GM21526 (cell line): Measurements from ENCODE around the gene GIGYF2.
"Not testable (repeated sequence)": the region's sequence is repeated elsewhere in the genome, so short reads cannot be mapped to it uniquely, and the experiment has no call there.

Source experiments
- ATAC-seq: cut with Tn5 transposase; IDR thresholded peaks from one replicate; pipeline ENCODE4 v1.9.1; 2021; ENCODE audit warnings: moderate library complexity; ENCODE audit not compliant: unreplicated experiment, low FRiP score

The GIGYF2 gene

DNA sequence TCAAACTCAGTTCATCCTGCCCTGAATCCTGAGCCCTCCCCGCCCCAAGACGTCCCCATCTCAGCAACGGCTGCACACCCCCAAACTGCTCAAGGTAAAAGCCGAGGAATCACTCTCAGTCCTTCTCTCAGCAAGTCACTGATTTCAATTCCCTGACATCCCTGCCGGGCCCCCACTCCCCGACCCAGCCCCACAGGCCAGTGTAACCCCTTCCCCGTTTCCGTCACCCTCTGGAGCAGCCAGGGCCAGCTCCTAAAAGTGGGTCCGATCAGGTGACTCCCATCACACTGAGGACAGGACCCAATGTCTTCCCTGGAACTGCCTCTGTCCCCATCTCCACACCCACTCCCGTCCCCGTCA lies 193.4 kb downstream of the GIGYF2 start:
- no peak for ATAC-seq

- no peak for ATAC-seq
These were observed 193.9 kb downstream of the GIGYF2 start for GRCh38 chr2:232890896-232891601.

GRCh38 chr2:232891621-232892071 lies 194.5 kb downstream of the GIGYF2 start:
- ATAC-seq: no peak

DNA sequence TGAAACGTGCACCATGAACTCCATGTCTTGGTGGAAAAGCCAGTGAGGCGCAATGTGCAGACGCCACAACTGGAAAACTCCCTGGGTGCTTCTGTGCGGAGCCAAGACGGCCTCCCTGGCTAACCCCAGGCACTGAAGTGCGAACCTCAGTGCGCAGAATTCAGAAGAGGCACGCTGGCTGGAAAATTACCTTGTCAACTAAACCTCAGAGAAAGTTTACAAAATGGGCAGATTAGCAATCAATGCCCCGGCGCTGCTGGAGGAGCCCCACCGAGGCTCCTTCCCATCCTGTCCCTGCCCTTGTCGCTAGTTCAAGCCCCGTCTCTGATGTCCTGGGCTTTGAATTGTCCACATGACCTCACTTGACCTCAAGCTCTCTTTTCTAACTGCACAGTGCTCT lies 195.1 kb downstream of the GIGYF2 start:
- no peak for ATAC-seq

DNA sequence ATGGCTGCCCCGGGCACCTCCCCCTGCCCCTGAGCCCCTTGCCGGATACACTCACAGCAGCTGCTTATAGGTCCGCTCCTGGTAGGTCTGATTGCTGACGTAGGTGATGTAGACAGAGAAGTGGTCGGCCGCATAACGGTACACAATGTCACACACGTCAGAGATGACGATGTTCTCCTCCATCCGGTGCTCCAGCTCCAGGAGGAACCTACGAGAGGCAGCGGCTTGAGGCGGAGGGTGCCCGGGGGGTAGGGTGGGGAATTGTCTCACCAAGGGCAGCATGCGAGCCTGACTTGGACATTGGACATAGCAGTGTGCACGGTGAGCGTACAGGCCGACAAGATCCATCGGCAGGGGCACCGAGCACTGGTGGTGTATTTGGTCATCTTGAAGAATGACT lies 195.7 kb downstream of the GIGYF2 start:
- ATAC-seq: no peak

DNA sequence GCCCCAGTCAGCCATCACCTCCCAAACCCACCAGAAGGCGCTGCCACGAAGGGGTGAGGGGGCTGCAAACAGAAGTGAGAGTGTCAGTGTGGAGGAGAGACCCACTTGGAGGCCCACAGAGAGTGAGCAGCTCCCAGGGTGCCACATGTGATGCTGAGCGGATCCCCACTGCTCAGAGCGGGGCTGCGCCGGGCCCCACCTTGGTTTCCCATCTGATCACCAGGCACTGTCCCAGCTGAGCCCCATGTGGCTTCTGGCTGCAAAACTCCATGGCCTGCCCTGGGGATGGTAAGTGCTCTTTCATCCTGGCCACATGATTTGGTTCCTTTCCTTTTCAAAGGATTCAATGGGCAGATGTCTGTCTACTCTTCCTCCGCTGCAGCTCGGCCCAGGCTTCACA lies 196.7 kb downstream of the GIGYF2 start:
- no peak for ATAC-seq

- no peak for ATAC-seq
These were observed 197.1 kb downstream of the GIGYF2 start for GRCh38 chr2:232894251-232894650.

DNA sequence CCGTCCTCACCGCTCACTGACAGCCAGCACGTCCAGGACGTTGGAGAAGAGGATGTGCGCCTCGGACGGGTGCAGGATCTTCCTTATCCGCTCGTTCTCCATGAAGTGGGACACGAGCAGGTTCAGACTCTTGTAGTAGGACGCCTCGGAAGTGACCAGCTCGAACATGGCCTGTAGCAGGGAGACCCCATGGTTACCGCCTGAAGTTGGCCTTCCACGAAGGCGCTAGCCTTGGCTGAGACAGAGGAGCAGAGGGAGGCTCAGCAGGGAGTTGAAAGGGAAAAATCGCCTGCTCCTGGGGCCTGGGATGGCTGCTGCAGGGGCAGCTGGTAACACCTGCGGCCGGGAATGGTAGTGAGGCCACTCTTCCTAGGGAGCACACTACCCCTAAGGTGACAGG lies 197.6 kb downstream of the GIGYF2 start:
- ATAC-seq: no peak

- no peak for ATAC-seq
These were observed 199.0 kb downstream of the GIGYF2 start for GRCh38 chr2:232896111-232896510.

DNA sequence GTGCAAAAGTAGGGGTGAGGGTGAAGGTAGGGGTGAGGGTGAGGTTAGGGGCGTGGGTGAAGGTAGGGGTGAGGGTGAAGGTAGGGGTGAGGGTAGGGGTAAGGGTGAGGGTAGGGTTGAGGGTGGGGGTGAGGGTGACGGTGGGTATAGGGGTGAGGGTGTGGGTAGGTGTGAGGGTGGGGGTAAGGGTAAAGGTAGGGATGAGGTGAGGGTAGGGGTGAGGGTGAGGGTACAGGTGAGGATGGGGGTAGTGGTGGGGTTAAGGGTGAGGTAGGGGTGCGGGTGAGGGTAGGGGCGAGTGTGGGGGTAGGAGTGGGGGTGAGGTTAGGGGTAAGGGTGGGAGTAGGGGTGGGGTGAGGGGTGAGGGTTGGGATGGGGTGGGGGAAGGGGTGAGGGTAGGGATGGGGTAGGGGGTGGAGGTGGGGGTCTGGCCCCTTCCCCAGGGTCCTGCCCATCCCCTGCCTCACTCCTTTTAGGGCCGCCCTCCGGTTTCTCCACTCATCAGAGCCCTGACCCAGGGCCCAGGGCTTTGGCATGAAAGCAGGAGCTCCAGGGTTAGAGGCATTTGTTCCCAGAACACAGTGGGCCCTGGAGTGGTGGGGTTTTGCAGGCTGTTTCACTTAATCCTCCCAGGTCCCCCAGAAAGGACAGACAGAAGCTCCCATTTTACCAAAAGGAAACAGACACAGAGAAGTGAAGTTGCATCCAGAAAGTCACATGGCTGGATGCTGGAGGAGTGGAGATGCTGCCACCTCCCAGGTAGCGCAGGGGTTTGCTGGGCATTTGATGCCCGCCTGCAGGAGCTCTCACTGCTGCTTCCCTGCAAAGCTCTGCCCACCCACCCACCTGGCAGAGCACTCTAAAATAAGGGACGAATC lies 199.8 kb downstream of the GIGYF2 start:
- ATAC-seq: no peak

GRCh38 chr2:232897598-232898408 lies 200.7 kb downstream of the GIGYF2 start:
- no peak for ATAC-seq

DNA sequence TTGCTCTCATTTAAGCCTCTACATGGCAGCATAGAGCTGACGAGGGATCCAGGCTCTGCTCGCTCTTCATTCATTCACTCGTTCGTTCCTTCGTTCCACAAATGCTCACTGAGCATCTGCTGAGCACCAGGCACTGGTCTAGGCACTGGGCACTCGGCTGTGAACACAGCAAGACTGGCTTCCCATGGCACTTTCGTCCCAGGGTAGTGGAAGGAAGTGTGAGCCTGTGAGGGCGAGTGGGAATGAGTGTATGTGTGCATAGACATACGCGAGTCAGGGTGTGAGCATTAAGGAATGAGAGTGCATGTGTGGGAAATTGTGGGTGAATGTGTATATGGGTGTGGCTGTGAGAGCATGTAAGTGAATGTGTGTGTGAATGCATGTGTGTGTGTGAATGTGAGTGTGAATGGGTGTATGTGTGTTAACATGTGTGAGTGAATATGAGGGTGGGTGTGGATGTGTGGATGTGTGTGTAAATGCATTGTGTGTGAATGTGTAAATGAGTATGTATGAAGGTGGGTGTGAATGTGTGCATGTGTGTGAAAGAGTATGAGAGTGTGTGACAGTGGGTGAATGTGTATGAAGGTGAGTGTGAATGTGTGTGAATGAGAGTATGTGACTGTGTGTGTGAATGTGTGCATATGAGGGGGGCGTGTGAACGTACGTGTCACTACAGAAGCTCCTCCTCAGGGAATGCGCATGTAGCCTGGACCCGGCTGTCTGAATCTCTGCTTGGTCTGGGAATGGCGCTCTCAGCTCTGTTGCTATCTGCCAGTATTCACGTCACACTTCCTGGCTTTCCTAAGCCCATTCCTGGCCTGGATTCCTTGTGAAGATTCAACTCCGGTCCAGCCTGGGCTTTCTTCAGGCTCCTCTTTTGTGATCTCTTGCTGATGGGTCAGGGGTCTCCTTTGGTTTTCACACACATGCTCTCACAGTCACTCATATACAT lies 201.7 kb downstream of the GIGYF2 start:
- ATAC-seq: no peak

DNA sequence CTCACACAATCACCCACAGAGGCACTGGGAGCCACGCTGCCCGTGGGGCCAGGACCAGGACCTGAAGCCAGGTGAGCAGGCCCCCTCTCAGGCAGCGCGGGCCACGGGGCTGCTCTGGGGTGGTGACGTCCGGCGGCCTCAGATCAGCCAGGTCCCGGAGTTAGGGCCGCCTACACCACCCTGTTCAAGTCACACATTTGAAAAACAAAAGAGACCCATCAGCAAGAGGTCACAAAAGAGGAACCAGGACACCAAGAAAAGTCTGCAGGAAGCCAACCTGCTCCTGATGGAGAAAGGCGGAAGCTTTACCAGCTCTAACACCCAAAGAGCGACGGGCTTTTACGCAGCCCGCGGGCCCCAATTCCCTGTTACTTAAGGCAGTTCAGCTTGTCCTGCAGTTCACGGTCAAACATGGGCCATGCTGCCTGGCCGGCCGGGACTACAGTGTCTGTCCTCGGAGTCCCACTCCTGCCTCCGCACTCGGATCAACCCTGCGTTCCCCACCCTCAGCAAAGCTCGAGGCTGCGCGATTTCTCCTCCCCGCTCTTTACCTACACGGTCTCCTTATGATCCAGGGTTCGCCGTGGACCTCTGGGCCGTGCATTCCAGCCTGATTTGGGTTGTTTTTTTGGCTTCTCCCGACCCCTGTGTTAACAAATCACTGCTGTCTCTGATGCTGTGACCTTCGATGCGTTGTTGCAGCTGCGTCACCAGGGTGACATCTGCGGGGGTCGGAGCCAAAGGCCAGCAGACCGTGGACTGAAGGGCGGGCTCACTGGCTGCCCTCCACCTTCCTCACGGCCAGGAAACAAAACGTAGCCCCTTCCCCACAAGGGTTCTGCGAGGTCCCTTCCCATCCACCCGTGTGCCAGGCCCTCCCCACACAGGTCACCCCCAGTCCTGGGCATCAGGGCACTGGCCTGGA lies 203.9 kb downstream of the GIGYF2 start:
- no peak for ATAC-seq

GRCh38 chr2:232901736-232902578 lies 204.8 kb downstream of the GIGYF2 start:
- no peak for ATAC-seq

DNA sequence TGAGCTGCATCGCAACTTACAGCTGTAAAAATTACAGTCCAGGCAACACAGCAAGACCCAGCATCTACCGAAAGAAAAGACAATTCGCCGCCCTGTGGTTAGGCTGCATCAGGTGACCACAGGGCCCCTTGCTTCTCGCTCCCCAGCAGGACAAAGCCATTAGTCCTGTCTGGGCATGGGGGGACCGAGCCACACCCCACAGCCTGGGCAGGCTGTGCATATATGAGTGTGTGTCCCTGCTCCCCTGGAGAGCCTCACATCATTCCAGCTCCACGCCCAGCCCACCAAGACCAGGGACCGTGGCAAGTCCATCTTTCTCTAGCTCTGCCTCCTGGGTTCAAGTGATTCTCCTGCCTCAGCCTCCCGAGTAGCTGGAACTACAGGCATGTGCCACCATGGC lies 206.9 kb downstream of the GIGYF2 start:
- no peak for ATAC-seq

- ATAC-seq: not testable (repeated sequence)
These were observed 210.0 kb downstream of the GIGYF2 start for GRCh38 chr2:232906867-232907717.

DNA sequence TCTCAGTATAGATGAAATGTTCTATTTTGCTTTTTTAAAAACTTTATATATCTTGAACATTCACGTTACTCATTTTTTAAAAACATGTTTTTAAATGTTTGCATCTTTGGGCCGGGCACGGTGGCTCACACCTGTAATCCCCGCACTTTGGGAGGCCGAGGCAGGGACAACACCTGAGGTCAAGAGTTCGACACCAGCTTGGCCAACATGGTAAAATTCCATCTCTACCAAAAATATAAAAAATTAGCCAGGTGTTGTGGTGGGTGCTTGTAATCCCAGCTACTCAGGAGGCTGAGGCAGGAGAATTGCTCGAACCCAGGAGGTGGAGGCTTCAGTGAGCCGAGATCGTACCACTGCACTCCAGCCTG lies 210.6 kb downstream of the GIGYF2 start:
- ATAC-seq: not testable (repeated sequence)
